ENCODE data around the gene RABL2B. TPM values are rescaled to one million over a fixed set of nuclear protein-coding genes. Genes with fewer than 3 reads are reported as not detected.

The RABL2B gene
- total and polyA plus RNA-seq, 12 donors = 10.1 to 33.9 (median 17.7) TPM

DNA sequence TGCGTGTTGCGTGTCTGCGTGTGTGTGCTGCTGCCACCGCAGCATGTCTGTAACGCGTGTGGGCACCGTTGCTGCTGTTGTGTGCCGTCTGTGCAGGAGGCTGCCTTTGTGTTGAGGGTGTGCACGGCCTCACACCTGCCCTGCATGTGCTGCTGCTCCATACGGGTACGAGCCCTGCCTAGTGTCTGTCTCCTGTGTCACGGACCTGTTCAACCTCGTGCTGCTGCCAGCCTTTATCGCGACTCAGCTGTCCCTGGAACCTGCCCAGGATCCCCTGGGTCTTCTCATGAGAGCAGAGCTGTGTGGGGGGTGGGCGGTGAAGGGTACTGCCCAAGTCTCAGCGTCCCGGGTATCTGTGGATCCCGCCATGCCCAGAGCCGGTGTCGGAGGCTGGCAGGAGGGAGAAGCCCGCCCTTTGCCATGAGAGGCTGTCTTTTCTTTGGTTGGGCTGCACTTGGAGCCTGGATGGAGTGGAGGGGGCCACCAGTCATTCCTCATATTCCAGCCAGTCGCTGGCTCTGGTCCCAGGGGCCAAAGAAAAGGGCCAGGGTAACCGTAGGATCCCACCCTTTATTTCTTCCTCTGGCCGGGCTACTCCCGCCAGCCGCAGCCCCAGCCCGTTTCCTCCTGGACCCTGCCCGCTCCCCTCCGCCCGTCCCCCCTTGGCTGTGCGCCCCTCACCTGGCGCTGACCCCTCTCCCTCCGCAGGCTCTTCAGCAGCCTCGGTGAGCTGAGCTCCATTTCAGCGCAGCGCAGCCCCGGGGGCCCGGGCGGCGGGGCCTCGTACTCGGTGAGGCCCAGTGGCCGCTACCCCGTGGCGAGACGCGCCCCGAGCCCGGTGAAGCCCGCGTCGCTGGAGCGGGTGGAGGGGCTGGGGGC lies 53.2 kb downstream of the RABL2B start:
- DNase-seq = peak in 4 of 7 donors; percentile 6 to 15 (median 13)
- H3K27ac ChIP-seq = no peak overlapping the region
- TF ChIP-seq POLR2A (IDR thresholded peaks at IDR 0.05) = no peak
- TF ChIP-seq, protein P1, sequence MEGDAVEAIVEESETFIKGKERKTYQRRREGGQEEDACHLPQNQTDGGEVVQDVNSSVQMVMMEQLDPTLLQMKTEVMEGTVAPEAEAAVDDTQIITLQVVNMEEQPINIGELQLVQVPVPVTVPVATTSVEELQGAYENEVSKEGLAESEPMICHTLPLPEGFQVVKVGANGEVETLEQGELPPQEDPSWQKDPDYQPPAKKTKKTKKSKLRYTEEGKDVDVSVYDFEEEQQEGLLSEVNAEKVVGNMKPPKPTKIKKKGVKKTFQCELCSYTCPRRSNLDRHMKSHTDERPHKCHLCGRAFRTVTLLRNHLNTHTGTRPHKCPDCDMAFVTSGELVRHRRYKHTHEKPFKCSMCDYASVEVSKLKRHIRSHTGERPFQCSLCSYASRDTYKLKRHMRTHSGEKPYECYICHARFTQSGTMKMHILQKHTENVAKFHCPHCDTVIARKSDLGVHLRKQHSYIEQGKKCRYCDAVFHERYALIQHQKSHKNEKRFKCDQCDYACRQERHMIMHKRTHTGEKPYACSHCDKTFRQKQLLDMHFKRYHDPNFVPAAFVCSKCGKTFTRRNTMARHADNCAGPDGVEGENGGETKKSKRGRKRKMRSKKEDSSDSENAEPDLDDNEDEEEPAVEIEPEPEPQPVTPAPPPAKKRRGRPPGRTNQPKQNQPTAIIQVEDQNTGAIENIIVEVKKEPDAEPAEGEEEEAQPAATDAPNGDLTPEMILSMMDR (IDR thresholded peaks at IDR 0.05) = no peak
- no peaks in the 10 kb centered on the region for H3K36me3 ChIP-seq (replicated peaks in 1 of 2)
- peaks cover 16% of the 10 kb centered on the region for H3K27me3 ChIP-seq
- H3K4me1 ChIP-seq (replicated peaks in 1 of 2) = no peaks in the 10 kb centered on the region
- no peaks in the 10 kb centered on the region for H3K9me3 ChIP-seq (replicated peaks in 1 of 3)
- no peak overlapping the region for H3K4me3 ChIP-seq
- WGBS, 4 donors = 51 to 67% (median 55%) methylated on average over 13 to 54 of the region's 54 CpGs
- intact Hi-C loops (cut with DNase I) = no loop called here

DNA sequence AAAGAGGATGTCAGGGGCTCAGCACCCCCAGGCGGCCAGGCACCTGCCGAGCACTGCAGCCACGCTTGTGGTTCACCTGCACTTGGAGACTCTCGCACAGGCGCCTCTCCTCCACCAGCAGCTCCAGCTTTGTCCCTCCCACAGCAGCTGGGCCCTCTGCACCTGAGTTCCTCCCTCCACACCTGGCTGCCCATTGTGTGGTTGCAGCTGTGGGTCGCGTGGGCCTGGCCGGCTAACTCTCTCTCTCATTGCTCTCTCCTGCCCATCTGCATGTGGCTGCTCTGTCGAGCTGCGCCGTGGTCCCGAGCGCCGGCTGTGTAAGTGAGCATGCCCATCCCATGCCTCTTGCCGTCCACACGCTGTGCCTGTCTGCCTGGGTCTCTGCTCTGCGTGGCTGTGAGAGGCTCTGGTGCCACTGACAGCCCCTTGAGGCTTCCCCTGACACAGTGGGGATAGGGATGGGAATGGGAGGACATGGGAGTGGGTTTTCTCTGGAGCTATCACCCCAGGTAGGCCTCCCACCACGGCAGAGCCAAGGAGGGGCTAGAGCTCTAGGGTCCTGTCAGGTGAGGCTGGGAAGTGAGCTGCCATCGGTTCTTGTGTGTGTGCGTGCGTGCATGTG lies 53.9 kb downstream of the RABL2B start:
- no peak for TF ChIP-seq POLR2A (IDR thresholded peaks at IDR 0.05)
- TF ChIP-seq, protein P1 (IDR thresholded peaks at IDR 0.05) = no peak
- H3K27me3 ChIP-seq = peaks cover 16% of the 10 kb centered on the region
- intact Hi-C loops (cut with DNase I) = no loop called here
- peaks cover 0 to 6% of the 10 kb centered on the region in 2 donors for H3K36me3 ChIP-seq (replicated peaks in 1 of 2)
- no peak overlapping the region for H3K4me3 ChIP-seq
- H3K27ac ChIP-seq = no peak overlapping the region
- no peaks in the 10 kb centered on the region for H3K9me3 ChIP-seq (replicated peaks in 1 of 3)
- 79 to 88% (median 84%) methylated on average over 5 to 21 of the region's 21 CpGs for WGBS, 4 donors
- H3K4me1 ChIP-seq (replicated peaks in 1 of 2) = no peaks in the 10 kb centered on the region
- DNase-seq = peak in 4 of 7 donors; percentile 4 to 13 (median 10)

DNA sequence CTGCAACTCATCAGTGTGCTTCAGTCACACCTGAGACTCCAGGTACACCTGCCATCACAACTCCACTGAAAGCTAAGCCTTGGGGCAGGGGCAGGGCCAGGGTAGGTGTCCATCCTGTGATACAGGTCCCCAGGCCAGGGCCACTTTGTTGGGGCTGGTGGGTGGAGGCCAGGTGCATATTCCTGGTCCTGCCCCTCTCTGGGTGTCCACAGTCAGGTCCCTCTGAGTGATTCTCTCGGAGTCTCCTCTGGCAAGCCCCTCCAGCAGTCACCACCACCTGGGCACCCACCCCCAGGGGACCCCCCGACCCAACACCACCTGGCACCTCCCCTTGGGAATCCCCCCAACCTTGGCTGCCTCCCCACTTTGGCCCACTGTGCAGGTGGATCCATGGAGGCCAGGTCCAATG lies 54.9 kb downstream of the RABL2B start:
- no peak overlapping the region for H3K27ac ChIP-seq
- 48 to 100% (median 65%) methylated on average over 1 to 2 of the region's 2 CpGs; no CpG with 5 or more reads in 1 of the 4 donors for WGBS, 4 donors
- H3K27me3 ChIP-seq = peaks cover 16% of the 10 kb centered on the region
- H3K4me3 ChIP-seq = no peak overlapping the region
- H3K9me3 ChIP-seq (replicated peaks in 1 of 3) = no peaks in the 10 kb centered on the region
- H3K4me1 ChIP-seq (replicated peaks in 1 of 2) = no peaks in the 10 kb centered on the region
- TF ChIP-seq, protein P1 (IDR thresholded peaks at IDR 0.05) = no peak
- TF ChIP-seq POLR2A (IDR thresholded peaks at IDR 0.05) = no peak
- peak in 2 of 7 donors; percentile 6 for DNase-seq
- H3K36me3 ChIP-seq (replicated peaks in 1 of 2) = peaks cover 0 to 7% of the 10 kb centered on the region in 2 donors
- intact Hi-C loops (cut with DNase I) = no loop called here

DNA sequence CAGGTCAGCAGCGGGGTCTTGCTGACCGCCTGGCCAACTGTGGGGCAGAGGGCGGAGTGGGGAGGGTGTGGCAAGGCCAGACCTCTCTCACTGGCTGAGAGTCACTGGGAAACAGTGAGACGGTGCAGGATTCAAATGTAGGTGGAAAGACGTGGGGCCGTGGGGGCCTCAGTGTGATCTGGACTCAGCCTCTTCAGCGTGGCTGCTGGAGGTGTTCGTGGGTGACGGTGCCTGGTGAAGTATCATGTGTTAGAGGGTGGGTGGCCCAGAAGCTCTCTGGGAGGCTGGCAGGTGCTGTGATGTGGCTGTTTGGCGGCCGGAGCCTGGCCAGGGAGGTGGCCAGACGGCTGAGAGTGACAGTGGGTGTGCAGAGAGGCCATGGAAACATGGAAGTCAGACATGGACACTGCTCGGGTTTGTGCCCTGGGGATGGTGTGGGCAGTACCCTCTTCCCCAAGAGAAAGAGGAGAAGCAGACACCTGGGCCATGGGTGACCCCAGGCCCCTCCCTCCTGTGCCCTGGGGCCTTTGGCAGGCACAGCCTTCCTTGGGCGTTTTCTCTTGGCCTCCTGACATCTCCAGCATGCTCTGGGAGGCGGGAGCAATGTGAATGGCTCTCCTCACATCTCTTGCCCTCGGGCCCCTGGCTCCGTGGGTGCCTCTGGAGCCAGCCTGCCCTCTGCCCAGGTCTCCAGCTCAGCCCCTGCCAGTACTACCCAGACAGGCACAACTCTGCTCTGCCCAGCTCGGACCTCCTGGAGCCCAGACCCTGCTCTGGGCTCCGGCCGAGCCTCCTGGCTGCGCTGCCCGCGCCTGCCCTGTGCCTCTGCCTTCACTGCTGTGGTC lies 55.5 kb downstream of the RABL2B start:
- no peak for DNase-seq
- TF ChIP-seq, protein P1 (IDR thresholded peaks at IDR 0.05) = no peak
- TF ChIP-seq POLR2A (IDR thresholded peaks at IDR 0.05) = no peak
- WGBS, 4 donors = 73 to 85% (median 81%) methylated on average over 22 to 23 of the region's 23 CpGs
- Histone ChIP-seq H3K27ac (no peak overlapping the region), H3K27me3 (peaks cover 16% of the 10 kb centered on the region), H3K4me3 (no peak overlapping the region), H3K9me3 (replicated peaks in 1 of 3) (no peaks in the 10 kb centered on the region), H3K4me1 (replicated peaks in 1 of 2) (no peaks in the 10 kb centered on the region), H3K36me3 (replicated peaks in 1 of 2) (peaks cover 0 to 7% of the 10 kb centered on the region in 2 donors)
- intact Hi-C loops (cut with DNase I) = no loop called here

All from adrenal gland (tissue), 12 donors.